HG02870 (cell line): Measurements from ENCODE around the gene TXNDC5.

ENCODE experiments used
- ATAC-seq: cut with Tn5 transposase; IDR thresholded peaks from one replicate; pipeline ENCODE4 v1.9.1; 2021; ENCODE audit warnings: mild to moderate bottlenecking, moderate library complexity; ENCODE audit not compliant: unreplicated experiment

Gene TXNDC5

GRCh38 chr6:7868926-7869325 lies 41.7 kb downstream of the TXNDC5 start:
- ATAC-seq = no peak

DNA sequence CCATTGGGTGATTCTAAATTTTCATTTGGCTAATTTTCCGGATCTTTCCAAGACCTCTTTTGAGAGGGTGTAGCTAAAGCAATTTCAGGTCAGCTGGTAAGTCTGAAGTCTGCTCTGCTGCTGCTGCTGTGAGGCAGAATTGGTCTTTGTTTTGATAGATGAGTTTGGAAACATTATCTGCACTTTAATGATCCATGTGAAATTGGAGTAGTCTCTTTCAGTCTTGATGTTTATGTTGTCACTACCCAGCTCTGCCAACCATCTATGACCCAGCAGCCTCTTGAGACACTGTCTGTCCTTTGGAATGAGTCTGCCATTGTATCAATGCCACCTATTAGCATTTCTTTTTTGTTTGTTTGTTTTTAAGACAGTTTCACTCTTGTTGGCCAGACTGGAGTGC lies 44.1 kb downstream of the TXNDC5 start:
- no peak for ATAC-seq

- no peak for ATAC-seq
Observed at GRCh38 chr6:7865781-7866180, 44.8 kb downstream of the TXNDC5 start.

- no peak for ATAC-seq
Observed at GRCh38 chr6:7859591-7859990, 51.0 kb downstream of the TXNDC5 start.

- ATAC-seq = no peak
Observed at GRCh38 chr6:7851780-7852179, 58.8 kb downstream of the TXNDC5 start.

- ATAC-seq = no peak
Observed at GRCh38 chr6:7848229-7848628, 62.4 kb downstream of the TXNDC5 start.

DNA sequence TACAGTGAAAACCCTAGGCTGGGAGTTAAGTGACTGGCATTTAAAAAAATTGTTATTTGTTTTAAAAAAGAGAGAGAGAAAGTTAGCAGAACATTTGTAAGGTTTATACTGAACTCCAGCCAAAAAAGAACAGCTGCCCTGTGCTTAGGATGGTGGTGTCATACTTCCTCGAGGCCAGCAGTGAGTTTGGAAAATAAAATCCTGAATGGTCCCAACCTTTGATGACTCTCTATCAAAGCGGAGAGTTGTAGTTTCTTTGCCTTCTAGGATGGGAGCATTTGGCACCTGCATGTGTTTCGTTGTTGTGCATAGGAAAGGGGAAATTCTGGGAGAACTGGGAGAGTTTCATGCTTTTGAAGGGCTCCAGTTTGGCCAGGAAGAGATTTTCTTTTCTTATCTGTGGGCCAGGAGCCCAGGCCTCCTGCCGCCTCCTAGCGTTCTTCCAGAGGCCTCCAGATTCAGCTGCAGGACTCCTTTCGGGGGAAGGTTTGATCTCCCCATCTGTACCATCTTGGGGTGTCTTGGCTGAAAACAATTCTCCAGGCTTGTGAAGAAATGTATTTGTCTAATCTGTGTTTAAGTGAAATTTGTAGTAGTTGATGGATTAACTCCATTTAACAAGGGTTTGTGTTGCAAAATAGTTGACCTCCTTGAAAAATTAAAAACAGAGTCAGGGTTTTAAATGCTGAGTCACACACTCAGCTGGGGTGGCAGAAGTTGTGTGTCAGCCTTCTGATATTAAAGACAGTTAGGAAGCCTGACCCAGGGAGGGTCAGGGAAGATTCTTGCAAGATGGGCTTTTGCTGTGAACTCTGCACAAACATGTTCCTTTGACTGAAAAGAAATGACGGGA lies 63.4 kb downstream of the TXNDC5 start:
- ATAC-seq = no peak

DNA sequence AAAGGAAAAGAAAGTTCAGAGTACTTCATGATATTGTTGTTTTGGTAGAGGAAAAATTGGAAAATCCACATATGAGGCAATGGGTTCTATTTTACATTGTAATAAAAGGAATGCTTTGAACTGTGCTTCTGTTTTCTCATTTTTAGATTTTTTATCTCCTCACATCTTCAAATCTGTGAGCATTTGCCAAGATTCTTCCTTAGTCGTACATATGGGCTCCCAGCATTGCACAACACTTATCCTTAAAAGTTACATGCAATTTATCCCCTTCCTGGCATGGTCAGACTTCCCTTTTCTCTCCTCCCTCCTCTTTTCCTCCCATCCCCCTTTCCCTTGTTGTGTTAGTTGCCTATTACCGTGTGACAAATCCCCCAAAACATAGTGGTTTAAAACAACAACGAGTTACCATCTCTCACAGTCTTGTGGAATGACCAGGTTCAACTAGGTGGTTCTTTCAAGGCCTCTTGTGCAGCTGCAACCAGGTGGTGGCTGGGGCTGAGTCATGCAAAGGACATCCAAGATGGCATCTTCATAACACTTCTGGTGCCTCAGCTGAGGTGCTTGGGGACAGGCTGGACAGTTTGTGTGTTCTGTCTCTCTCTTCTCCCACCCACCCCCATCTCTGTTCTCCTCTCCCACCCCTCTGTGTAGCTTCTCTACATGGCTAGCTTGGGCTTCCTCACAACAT lies 68.7 kb downstream of the TXNDC5 start:
- no peak for ATAC-seq

GRCh38 chr6:7836371-7837026 lies 74.1 kb downstream of the TXNDC5 start:
- ATAC-seq = no peak

DNA sequence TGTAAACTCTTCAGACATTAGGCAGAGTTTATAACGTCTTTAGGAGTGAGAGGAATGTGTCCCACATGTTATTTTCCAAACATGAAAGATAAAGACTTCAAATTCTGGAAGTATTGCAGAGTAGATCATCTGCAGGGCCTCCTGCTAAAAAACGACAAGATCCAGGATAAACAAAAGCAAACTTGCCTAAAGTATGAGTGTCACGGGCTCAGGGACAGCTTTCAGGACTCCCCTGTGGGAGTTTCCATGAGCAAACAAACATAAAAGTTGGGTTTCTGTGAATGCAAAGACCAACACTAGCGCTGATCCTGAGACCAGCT lies 76.9 kb downstream of the TXNDC5 start:
- no peak for ATAC-seq

GRCh38 chr6:7832904-7833750 lies 77.5 kb downstream of the TXNDC5 start:
- ATAC-seq = no peak
